Measurements from ENCODE around the gene FLOT2.

DNA sequence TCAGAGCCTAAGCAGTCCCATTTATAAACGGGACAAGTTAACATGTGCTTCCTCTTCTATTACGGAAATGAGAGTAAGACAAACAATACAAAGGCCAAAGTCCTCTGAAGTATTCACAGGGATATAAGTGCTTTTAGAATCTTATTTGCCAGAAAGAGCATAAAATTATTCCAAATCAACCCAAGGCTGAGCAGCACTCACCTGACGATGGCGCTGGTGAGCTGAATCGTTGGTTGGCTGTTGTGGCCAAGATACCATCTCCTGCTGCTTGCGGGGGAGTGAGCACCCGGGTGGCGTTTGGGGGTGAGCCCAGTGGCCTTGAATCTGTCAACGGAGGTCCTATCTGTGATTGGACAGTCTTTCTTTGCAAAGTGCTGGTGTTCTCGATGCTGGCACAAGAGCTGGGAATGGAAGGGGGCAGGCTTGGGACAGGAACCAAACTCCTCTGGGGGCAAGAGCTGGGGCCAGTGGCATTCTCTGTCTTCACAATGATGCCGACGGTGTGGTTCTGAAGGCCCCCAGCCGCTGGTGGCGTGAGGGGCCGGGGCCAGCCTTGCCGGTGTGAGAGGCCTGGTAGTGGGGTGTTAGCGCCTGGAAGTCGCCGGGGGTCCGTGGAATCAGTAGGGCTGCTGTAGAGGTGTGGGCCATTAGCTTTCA, 14.9 kb upstream of the FLOT2 start:
- TF ChIP-seq CTCF (conservative IDR thresholded peaks at IDR 0.05) = no peak; the same call in 1 of the 2 replicates
- no peak for TF ChIP-seq ZFX (IDR thresholded peaks at IDR 0.05)
